PC-9 (cell line): ENCODE data around the gene PRSS57. TPM values are rescaled to one million over a fixed set of nuclear protein-coding genes. Genes with fewer than 3 reads are reported as not detected.
A peak's percentile ranks its signal among the peaks of the same experiment; 100 is the strongest.
"Not testable (repeated sequence)": the region's sequence is repeated elsewhere in the genome, so short reads cannot be mapped to it uniquely, and the experiment has no call there.

Source experiments
- BruUV-seq: library from RNA; stranded (reverse); fragments of 400-500 nt; replicated peaks from 2 replicates; lab custom pipeline; 2021; lab: Mats Ljungman, UMichigan
- CTCF ChIA-PET: fragments of 300-600 bp; sonication (Branson Sonifier 250); formaldehyde crosslinking; loops from one replicate; lab custom pipeline; 2022; ENCODE audit warnings: antibody characterized with exemption; lab: Charles Lee
- POLR2A ChIA-PET: fragments of 300-600 bp; sonication (Branson Sonifier 250); formaldehyde crosslinking; loops from one replicate; lab custom pipeline; 2022; ENCODE audit warnings: antibody characterized with exemption; ENCODE audit not compliant: unreplicated experiment; lab: Charles Lee
- DNase-seq, 2 experiments: peaks; one replicate each; pipeline versions ENCODE4 v3.0.0 to v3.0.0-alpha.2; 2015 to 2022; ENCODE audit warnings: mixed read lengths in 1 of 2
- H2AFZ ChIP-seq: fragments of 200-600 bp; sonication (generic); 2 replicates; pipeline ENCODE4 v1.8.1; 2017; ENCODE audit warnings: antibody characterized with exemption
- H3F3A ChIP-seq: fragments of 200-600 bp; sonication (generic); 2 replicates; pipeline ENCODE4 v1.8.1; 2017; ENCODE audit warnings: antibody characterized with exemption, mild to moderate bottlenecking, low read depth; ENCODE audit not compliant: insufficient read depth
- H3K27ac ChIP-seq: fragments of 200-600 bp; sonication (generic); 2 replicates; pipeline ENCODE4 v1.6.1; 2016; ENCODE audit warnings: mixed run types
- H3K27me3 ChIP-seq: fragments of 200-600 bp; sonication (generic); 2 replicates; pipeline ENCODE4 v1.6.1; 2016; ENCODE audit warnings: low read depth, mixed run types; ENCODE audit not compliant: insufficient read depth
- H3K36me3 ChIP-seq: fragments of 200-600 bp; sonication (generic); 2 replicates; pipeline ENCODE4 v1.6.1; 2016; ENCODE audit warnings: low read depth, mixed run types
- H3K4me1 ChIP-seq: fragments of 200-600 bp; sonication (generic); replicated peaks from 2 replicates; pipeline ENCODE4 v1.6.1; 2016; ENCODE audit warnings: mixed run types; ENCODE audit not compliant: insufficient read depth
- H3K4me2 ChIP-seq: fragments of 200-600 bp; sonication (generic); 2 replicates; pipeline ENCODE4 v1.6.1; 2017; ENCODE audit warnings: mixed run types
- H3K4me3 ChIP-seq: fragments of 200-600 bp; sonication (generic); 2 replicates; pipeline ENCODE4 v1.6.1; 2016; ENCODE audit warnings: mixed run types
- H3K79me2 ChIP-seq: fragments of 200-600 bp; sonication (generic); 2 replicates; pipeline ENCODE4 v1.6.1; 2017; ENCODE audit warnings: low read depth, mixed run types
- H3K9me2 ChIP-seq: fragments of 200-600 bp; sonication (generic); 2 replicates; pipeline ENCODE4 v1.8.1; 2017; ENCODE audit warnings: mild to moderate bottlenecking; ENCODE audit not compliant: insufficient read depth
- H3K9me3 ChIP-seq: fragments of 200-600 bp; sonication (generic); 2 replicates; pipeline ENCODE4 v1.8.1; 2016; ENCODE audit warnings: low read depth; ENCODE audit not compliant: insufficient read depth
- H4K20me1 ChIP-seq: fragments of 200-600 bp; sonication (generic); 2 replicates; pipeline ENCODE4 v1.8.1; 2017; ENCODE audit not compliant: insufficient read depth
- EZH2 ChIP-seq: fragments of 200-600 bp; sonication (generic); IDR thresholded peaks from 2 replicates; pipeline ENCODE4 v1.8.0; 2017; ENCODE audit warnings: antibody characterized with exemption, low read depth
- intact Hi-C: fragments of 100-400 bp; cut with micrococcal nuclease; formaldehyde crosslinking; loops from one replicate; pipeline ENCODE4 v1.10.0; 2022; ENCODE audit not compliant: unreplicated experiment
- total RNA-seq: library from RNA; stranded (reverse); gene quantifications from 2 replicates; pipeline ENCODE4 v1.2.3, GENCODE V29; 2021
- TF ChIP-seq, protein P1 (sequence below): fragments of 200-600 bp; sonication (generic); conservative IDR thresholded peaks from 2 replicates; pipeline ENCODE4 v1.6.1; 2017; ENCODE audit warnings: mixed run types, antibody characterized with exemption, mild to moderate bottlenecking, moderate library complexity

The PRSS57 gene
- total RNA-seq, 1 experiment from 2014 or later = not detected

GRCh38 chr19:666985-667573 is 28.2 kb downstream of the PRSS57 start:
- H3K27ac ChIP-seq, DNase-seq, H3K4me2 ChIP-seq, H3K9me2 ChIP-seq, H2AFZ ChIP-seq, H3K27me3 ChIP-seq, H3K4me3 ChIP-seq, H3K79me2 ChIP-seq, H3K9me3 ChIP-seq, POLR2A ChIA-PET, H3K36me3 ChIP-seq, H4K20me1 ChIP-seq, CTCF ChIA-PET, BruUV-seq: not testable (repeated sequence)
- H3K4me1 ChIP-seq = peaks cover 10% of the 10 kb centered on the region
- intact Hi-C loops = loop anchor here (10.0 kb wide), 1 partner anchor 258 kb away; the partner anchor contains the start of gene ARID3A
- peaks cover 13% of the 10 kb centered on the region for H3F3A ChIP-seq

DNA sequence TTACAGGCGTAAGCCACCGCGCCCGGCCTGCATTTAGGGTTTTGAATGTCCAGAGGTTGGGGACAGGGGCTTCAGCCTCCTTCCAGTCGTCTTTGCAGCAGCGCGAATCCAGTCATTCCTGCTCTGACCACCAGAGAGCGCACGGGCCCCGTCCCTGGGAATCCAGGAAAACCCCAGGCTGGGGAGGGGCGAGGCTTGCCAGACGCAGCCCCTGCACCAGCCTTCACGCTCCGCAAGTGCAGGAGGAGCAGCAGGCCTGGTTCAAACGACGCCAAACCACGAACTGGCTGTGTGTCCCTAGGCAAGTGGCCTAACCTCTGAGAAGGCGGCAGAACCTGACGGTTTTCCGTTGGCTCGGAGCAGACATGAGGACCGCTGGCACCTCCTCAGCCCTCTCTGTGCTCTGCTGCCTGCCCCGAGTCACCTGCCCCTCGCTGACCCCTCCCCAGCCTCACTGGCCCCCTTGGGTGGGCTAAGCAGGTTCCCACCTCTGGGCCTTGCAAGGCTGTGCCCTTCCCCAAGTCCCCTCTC is 30.3 kb downstream of the PRSS57 start:
- no TSS peak for BruUV-seq
- peaks cover 13% of the 10 kb centered on the region for H3F3A ChIP-seq
- intact Hi-C loops = loop anchor here (1.0 to 10.0 kb wide), 4 partner anchors 69 to 260 kb away; partner anchors contain the start of genes ARID3A, HCN2 and MISP
- peaks cover 20% of the 10 kb centered on the region for H3K4me1 ChIP-seq
- ChIA-PET POLR2A (no interaction called here), CTCF (no interaction called here)
- no peaks in the 10 kb centered on the region for H3K9me2 ChIP-seq
- no peak overlapping the region for H2AFZ ChIP-seq
- TF ChIP-seq, protein P1, sequence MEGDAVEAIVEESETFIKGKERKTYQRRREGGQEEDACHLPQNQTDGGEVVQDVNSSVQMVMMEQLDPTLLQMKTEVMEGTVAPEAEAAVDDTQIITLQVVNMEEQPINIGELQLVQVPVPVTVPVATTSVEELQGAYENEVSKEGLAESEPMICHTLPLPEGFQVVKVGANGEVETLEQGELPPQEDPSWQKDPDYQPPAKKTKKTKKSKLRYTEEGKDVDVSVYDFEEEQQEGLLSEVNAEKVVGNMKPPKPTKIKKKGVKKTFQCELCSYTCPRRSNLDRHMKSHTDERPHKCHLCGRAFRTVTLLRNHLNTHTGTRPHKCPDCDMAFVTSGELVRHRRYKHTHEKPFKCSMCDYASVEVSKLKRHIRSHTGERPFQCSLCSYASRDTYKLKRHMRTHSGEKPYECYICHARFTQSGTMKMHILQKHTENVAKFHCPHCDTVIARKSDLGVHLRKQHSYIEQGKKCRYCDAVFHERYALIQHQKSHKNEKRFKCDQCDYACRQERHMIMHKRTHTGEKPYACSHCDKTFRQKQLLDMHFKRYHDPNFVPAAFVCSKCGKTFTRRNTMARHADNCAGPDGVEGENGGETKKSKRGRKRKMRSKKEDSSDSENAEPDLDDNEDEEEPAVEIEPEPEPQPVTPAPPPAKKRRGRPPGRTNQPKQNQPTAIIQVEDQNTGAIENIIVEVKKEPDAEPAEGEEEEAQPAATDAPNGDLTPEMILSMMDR = peak; percentile 93
- no peak for TF ChIP-seq EZH2
- H3K27me3 ChIP-seq = no peaks in the 10 kb centered on the region
- peak overlapping the region; percentile 54 for H3K4me2 ChIP-seq
- H4K20me1 ChIP-seq = peaks cover 20% of the 10 kb centered on the region
- 0 out of 2 replicates have a peak, but pooled peaks cover 4% of the 10 kb centered on the region for H3K36me3 ChIP-seq
- peak; percentile 54 to 83 for DNase-seq
- H3K79me2 ChIP-seq = peaks cover 29% of the 10 kb centered on the region
- H3K9me3 ChIP-seq = no peaks in the 10 kb centered on the region
- no peak overlapping the region for H3K4me3 ChIP-seq
- no peak overlapping the region for H3K27ac ChIP-seq

DNA sequence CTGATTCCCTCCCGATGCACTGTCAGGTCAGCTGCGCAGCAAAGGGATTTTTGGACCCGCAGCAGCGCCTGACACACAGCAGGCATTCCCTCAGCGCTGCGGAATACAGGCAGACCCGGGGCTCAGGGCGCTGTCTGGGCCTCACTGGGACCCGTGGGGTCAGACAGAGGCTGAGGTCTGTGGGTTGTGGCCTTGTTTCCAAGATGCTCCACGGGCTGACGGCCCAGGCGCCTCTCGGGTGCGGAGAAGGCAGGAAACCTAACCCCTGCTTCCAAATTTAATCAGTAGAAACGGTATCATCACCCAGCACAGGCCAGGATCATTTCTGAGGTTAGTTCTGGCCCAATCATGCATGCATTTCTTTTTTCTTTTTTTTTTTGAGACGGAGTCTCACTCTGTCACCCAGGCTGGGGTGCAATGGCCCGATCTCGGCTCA is 31.6 kb downstream of the PRSS57 start:
- ChIA-PET POLR2A (interaction anchor here (0.5 to 0.7 kb wide), 3 partner anchors 13 to 133 kb away, joined by 4 to 6 read pairs (median 5); no protein-coding TSS in a partner anchor), CTCF (no interaction called here)
- Histone ChIP-seq H2AFZ (peak overlapping the region; percentile 83), H3K4me3 (peak overlapping the region; percentile 71), H4K20me1 (peaks cover 33% of the 10 kb centered on the region), H3K36me3 (0 out of 2 replicates have a peak, but pooled peaks cover 4% of the 10 kb centered on the region), H3K27ac (peak overlapping the region; percentile 41; the same call in 1 of the 2 replicates), H3F3A (peaks cover 8% of the 10 kb centered on the region), H3K4me1 (peaks cover 17% of the 10 kb centered on the region), H3K9me2 (no peaks in the 10 kb centered on the region), H3K4me2 (peak overlapping the region; percentile 90), H3K79me2 (peaks cover 42% of the 10 kb centered on the region), H3K9me3 (no peaks in the 10 kb centered on the region), H3K27me3 (no peaks in the 10 kb centered on the region)
- BruUV-seq = TSS peak; percentile 38
- TF ChIP-seq, protein P1 = no peak
- no peak for TF ChIP-seq EZH2
- DNase-seq = no peak
- intact Hi-C loops = loop anchor here (1.0 to 10.0 kb wide), 5 partner anchors 14 to 261 kb away; partner anchors contain the start of genes ARID3A, HCN2 and MISP
